ENCODE data around the gene LCE1D.

The LCE1D gene

DNA sequence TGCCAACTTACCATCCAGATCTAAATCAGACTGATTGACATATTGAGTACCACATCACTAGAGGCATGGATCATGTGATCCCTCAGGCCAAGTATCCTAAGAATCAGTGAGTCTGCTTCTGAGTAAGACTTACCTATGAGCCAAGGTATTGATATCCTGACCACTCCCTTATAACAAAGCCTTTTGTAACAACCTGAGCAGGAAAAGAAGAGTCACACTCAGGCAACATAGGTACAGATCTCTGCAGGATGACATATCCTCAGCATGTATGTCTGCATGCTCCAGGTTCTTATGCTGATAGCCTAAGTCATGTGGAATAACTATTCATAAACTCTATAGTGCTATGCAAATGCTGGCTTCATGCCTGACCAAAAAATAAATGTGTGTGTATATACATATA, 28.4 kb downstream of the LCE1D start:
- Histone ChIP-seq H4K20me1 (ENCODE audit: control insufficient read depth, insufficient read depth, low read depth, low read length) (no peaks in the 10 kb centered on the region), H3K27ac (ENCODE audit: low read depth, low read length) (no peak overlapping the region), H3K4me3 (ENCODE audit: low read length) (no peak overlapping the region), H3F3A (ENCODE audit: control insufficient read depth, insufficient read depth) (no peaks in the 10 kb centered on the region), H3K4me1 (ENCODE audit: control insufficient read depth, low read length) (no peaks in the 10 kb centered on the region), H3K9me3 (ENCODE audit: control insufficient read depth, insufficient read depth, low read length) (no peaks in the 10 kb centered on the region), H3K36me3 (ENCODE audit: control insufficient read depth, low read length) (no peaks in the 10 kb centered on the region), H3K4me2 (ENCODE audit: low read length) (no peak overlapping the region), H3K79me2 (ENCODE audit: control insufficient read depth, low read length) (no peaks in the 10 kb centered on the region), H3K9me2 (replicated peaks; ENCODE audit: control insufficient read depth, low read length) (no peaks in the 10 kb centered on the region), H3K27me3 (ENCODE audit: control insufficient read depth, low read length) (peaks cover 3% of the 10 kb centered on the region; the same call in 1 of the 2 replicates)
- TF ChIP-seq, protein P1, sequence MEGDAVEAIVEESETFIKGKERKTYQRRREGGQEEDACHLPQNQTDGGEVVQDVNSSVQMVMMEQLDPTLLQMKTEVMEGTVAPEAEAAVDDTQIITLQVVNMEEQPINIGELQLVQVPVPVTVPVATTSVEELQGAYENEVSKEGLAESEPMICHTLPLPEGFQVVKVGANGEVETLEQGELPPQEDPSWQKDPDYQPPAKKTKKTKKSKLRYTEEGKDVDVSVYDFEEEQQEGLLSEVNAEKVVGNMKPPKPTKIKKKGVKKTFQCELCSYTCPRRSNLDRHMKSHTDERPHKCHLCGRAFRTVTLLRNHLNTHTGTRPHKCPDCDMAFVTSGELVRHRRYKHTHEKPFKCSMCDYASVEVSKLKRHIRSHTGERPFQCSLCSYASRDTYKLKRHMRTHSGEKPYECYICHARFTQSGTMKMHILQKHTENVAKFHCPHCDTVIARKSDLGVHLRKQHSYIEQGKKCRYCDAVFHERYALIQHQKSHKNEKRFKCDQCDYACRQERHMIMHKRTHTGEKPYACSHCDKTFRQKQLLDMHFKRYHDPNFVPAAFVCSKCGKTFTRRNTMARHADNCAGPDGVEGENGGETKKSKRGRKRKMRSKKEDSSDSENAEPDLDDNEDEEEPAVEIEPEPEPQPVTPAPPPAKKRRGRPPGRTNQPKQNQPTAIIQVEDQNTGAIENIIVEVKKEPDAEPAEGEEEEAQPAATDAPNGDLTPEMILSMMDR (IDR thresholded peaks at IDR 0.05; ENCODE audit: low read depth, low read length, poor library complexity, severe bottlenecking): no peak
- no peak for TF ChIP-seq EZH2phosphoT487 (IDR thresholded peaks at IDR 0.05; ENCODE audit: borderline replicate concordance, low read length)

- H3K4me2 ChIP-seq (ENCODE audit: low read length): no peak within 1 kb of the TSS
- H3K27ac ChIP-seq (ENCODE audit: low read depth, low read length): no peak within 1 kb of the TSS
- no peaks in the 10 kb centered on the region for H3K36me3 ChIP-seq (ENCODE audit: control insufficient read depth, low read length)
- no peaks in the 10 kb centered on the region for H3F3A ChIP-seq (ENCODE audit: control insufficient read depth, insufficient read depth)
- no peak within 1 kb of the TSS for H3K4me3 ChIP-seq (ENCODE audit: low read length)
- H3K27me3 ChIP-seq (ENCODE audit: control insufficient read depth, low read length): peaks cover 3% of the 10 kb centered on the region; the same call in 1 of the 2 replicates
- no peaks in the 10 kb centered on the region for H3K79me2 ChIP-seq (ENCODE audit: control insufficient read depth, low read length)
- TF ChIP-seq EZH2phosphoT487 (IDR thresholded peaks at IDR 0.05; ENCODE audit: borderline replicate concordance, low read length): no peak
- TF ChIP-seq, protein P1 (IDR thresholded peaks at IDR 0.05; ENCODE audit: low read depth, low read length, poor library complexity, severe bottlenecking): no peak
- no peaks in the 10 kb centered on the region for H3K9me2 ChIP-seq (replicated peaks; ENCODE audit: control insufficient read depth, low read length)
- no peaks in the 10 kb centered on the region for H3K4me1 ChIP-seq (ENCODE audit: control insufficient read depth, low read length)
- no peaks in the 10 kb centered on the region for H3K9me3 ChIP-seq (ENCODE audit: control insufficient read depth, insufficient read depth, low read length)
- no peaks in the 10 kb centered on the region for H4K20me1 ChIP-seq (ENCODE audit: control insufficient read depth, insufficient read depth, low read depth, low read length)
Observed at GRCh38 chr1:152827173-152827572, 30.7 kb downstream of the LCE1D start, which contains the start of gene LCE1A. LCE1A (plus strand) TSS chr1:152827473; CDS start chr1:152827473, 0 bp downstream.

- Histone ChIP-seq H3K9me2 (replicated peaks; ENCODE audit: control insufficient read depth, low read length) (no peaks in the 10 kb centered on the region), H3K27ac (ENCODE audit: low read depth, low read length) (no peak overlapping the region), H3K9me3 (ENCODE audit: control insufficient read depth, insufficient read depth, low read length) (no peaks in the 10 kb centered on the region), H3K79me2 (ENCODE audit: control insufficient read depth, low read length) (no peaks in the 10 kb centered on the region), H3K36me3 (ENCODE audit: control insufficient read depth, low read length) (no peaks in the 10 kb centered on the region), H4K20me1 (ENCODE audit: control insufficient read depth, insufficient read depth, low read depth, low read length) (no peaks in the 10 kb centered on the region), H3F3A (ENCODE audit: control insufficient read depth, insufficient read depth) (no peaks in the 10 kb centered on the region), H3K4me2 (ENCODE audit: low read length) (no peak overlapping the region), H3K4me3 (ENCODE audit: low read length) (no peak overlapping the region), H3K27me3 (ENCODE audit: control insufficient read depth, low read length) (peaks cover 4% of the 10 kb centered on the region; the same call in 1 of the 2 replicates), H3K4me1 (ENCODE audit: control insufficient read depth, low read length) (no peaks in the 10 kb centered on the region)
- TF ChIP-seq EZH2phosphoT487 (IDR thresholded peaks at IDR 0.05; ENCODE audit: borderline replicate concordance, low read length): no peak
- TF ChIP-seq, protein P1 (IDR thresholded peaks at IDR 0.05; ENCODE audit: low read depth, low read length, poor library complexity, severe bottlenecking): no peak
Observed at GRCh38 chr1:152836870-152837269, 40.3 kb downstream of the LCE1D start.

Data from DOHH2 (cell line).